HG02588 (cell line): ENCODE measurements around the gene RFFL.
A peak's percentile ranks its signal among the peaks of the same experiment; 100 is the strongest.

Experiments used
- ATAC-seq: cut with Tn5 transposase; IDR thresholded peaks from one replicate; pipeline ENCODE4 v1.9.1; 2021; ENCODE audit warnings: mild to moderate bottlenecking, moderate library complexity; ENCODE audit not compliant: unreplicated experiment

The RFFL gene

DNA sequence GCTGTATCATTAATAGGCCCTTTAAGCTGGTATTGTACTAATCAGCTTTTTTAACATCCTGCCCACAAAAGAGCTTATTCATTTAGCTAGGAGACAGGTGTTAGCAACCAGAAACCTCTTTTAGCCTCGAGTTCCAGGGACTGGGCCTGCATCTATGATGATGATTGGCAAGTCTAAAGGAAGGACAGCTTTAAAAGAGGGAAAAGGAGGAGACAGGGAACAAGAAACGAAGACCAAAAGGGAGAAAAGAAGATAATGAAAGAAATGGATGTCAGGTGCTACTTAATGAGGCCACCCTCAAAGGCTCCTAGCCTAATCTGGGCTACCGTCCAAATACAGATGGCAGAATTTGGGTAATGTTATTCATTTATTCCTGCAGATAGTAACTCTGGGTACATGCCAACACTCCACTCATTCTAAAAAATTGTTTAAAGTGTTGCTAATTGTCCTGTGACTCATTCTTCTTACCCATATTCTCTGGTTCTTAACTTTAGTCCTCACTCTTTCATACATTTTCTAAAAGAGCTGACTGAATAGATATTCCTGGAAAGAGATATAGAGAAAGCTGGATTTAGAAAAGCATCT lies 18.7 kb upstream of the RFFL start:
- ATAC-seq: no peak

DNA sequence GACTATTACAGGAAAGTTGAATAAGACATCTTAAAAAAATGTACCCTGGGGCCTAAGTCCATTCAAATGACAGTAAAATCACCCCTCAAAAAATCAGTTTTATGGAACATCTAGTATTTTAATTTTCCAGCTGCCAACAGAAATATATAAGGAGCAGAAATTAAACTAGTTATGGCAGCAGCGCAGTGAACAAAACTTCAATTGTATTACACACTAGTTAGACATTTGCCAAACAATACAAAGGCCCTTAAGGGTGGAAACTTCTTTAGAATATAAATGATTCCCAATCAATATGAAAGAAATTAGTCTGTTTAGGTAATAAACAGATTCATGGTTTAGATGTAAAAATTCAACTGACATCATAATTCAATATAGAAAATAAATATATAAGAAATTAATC lies 18.1 kb upstream of the RFFL start:
- ATAC-seq: no peak

DNA sequence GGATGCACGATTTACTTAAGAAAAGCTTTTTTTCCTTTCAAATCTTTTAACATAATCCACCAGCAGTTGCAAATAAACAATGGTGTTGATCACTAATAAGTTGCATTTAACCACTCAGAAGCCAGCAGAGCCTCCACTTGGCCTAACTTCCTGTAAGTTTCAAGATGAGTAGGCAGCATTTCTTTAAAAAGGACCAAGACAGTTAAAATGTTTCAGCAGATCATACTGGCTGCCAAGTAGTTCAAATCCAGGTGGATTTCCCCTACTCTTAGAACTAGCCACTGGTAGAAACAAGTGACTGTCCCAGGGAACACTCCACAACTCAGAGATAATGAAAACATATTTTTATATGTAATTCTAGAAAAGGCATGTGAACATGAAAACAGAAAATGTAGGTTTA lies 17.0 kb upstream of the RFFL start:
- ATAC-seq: peak; percentile 63

DNA sequence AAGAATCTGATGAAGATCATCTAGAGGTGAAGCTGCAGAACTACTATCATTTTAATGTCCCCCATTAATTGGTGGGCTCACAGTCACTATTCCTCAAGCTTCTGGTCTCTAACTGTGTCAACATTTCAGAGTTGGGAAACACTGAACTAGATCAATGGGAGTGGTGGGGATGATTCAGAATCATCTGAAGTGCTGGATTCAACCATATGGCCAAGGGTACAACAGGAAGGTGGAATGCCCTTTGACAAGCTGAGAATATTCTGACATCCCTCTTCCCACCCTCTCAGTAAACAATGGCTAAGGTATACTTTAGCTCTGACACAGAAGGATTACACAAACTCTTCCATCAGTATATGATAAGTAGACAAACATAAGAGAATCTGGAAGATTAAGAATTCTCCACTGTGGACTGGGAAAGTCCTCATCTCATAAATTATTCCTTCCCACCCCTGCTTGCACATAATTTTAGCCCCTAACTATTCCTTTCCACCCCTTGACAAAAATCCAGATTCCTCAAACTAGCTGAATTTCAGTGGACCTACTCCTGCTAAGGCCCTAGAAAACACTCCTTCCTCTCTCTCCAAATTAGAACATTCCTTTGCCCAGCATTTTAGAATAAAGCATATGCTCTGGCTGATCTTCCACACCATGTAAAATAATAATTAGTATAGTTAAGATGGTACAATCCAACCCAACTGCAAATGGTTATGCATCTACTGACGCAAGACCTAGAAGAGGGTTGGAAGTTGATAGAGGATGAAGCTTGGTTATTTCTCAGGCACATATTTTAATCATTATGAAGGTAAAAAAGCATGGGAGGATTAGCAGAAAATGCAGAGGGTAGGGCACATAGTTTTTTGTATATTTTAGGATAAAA lies 16.3 kb upstream of the RFFL start:
- ATAC-seq: no peak

DNA sequence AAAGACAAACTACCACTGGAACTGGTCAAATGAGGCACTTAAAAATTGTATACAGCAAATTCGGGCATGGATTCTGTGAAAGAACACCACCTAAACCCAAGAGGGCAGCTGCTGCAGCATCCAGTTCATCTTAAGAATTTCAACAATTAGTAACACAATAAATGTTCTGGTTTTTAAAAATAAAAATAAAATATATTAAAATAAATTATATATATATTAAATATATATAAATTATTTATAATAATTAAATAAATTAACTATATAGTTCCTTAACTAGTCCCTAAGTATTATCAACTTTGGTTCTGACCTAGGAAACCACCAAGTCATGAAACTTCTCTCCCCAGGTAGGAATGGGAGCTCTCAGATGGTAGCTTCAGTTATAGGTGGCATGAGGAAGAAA lies 13.4 kb upstream of the RFFL start:
- no peak for ATAC-seq

DNA sequence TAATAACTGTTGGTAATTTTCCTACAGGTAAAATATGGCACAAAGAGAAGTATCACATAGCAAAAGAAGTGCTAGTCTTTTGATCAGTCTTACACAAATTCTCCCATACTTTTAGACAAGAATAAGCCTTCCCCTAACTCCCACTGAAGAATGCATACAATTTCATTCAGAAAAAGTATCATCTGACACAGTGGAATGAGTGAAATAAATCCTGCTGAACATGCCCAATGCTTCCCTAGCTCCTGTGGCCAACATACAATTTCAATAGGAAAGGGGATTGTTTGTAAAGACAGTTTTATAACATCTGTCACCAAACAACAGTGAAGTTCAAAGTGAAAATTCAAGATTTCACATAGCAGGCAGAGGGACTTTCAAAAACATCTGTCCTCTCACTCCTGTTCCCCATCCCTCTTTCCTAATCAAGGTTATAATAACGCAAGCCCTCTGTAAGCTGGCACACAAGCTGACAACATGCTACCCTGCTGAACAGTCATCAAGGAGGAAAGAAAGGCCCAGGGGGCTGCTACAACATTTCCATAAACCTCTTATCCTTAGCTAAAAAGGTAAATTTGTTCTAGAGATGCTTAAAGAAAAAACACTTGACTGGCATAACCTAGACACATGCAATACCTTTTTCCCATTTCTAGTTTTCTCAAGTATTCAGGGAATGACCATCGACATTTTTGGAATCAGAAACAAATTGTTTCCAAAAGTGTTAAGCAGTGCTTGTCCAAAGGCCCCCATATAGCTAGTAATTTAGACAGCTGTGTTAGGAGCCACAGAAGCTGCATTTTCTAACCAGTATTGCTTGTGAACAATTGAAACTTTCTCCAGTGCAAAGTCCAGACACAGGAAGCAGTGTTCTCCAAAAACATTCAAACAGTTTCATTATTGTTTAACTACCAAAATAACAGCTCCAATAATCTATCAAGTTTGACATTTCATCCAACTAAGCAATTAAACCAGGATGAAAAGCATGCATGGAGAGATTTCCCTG lies 11.5 kb upstream of the RFFL start:
- ATAC-seq: no peak

DNA sequence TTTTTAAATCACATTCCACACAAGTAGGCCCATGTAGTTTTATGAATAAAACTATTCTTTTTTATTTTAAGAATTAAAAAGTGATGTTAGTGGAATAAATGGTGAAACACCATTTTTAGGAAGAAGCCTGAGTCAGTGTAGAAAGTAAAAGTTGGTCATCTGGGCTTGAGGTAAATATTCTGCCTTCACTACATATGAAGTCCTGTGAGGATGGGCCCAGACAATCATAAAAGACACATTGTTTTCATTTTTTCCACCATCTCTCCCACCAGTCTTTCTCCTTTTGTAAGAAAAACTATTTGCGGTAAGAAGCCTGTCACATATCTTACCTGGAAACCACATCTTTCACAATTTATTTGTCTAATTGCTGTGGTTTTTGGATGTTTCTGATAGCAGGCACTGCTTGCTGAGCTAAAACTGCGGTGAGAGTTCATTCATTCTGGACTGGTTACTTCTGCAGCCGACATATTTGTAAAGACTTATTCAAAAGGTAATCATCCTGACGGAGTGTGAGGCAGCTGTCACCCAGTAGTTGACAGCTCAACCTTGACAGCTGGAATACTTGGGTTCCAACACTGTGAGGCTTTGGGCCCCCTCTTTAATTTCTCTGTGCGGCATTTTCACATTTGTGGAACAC lies 10.6 kb upstream of the RFFL start:
- no peak for ATAC-seq

DNA sequence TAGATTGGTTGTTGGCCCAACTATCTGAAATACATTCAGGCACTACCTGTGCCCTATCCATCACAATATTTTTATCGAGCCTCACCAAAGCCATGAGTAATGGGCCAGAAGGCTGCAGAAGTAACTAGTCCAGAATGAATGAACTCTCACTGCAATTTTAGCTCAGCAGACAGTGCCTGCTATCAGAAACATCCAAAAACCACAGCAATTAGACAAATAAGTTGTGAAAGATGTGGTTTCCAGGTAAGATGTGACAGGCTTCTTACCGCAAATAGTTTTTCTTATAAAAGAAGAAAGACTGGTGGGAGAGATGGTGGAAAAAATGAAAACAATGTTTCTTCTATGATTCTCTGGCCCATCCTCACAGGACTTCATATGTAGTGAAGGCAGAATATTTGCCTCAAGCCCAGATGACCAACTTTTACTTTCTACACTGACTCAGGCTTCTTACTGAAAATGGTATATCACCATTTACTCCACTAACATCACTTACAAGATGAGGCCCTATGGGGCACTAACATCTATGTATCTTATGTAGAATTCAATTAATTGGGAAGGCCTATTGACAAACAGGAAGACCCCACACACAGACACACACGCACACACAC lies 9.8 kb upstream of the RFFL start:
- no peak for ATAC-seq

DNA sequence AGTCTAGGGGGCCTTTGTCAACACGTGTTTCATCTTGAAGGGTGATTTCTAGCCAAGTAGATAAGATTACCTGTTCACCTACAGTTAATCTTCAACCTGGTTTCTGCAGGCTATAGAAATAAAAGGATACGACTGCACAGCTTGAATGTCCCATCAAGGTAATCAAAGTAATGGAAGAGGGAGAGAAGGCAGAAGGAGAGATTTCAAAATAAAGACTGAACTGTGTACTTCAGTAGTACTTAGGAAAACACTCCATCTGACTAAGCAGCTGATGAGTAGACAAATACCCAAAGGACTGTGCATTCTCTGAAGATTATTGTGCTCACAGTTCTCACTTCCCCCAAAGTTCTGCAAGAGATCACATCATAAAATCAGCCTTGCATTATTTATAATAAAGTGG lies 5.8 kb upstream of the RFFL start:
- no peak for ATAC-seq

DNA sequence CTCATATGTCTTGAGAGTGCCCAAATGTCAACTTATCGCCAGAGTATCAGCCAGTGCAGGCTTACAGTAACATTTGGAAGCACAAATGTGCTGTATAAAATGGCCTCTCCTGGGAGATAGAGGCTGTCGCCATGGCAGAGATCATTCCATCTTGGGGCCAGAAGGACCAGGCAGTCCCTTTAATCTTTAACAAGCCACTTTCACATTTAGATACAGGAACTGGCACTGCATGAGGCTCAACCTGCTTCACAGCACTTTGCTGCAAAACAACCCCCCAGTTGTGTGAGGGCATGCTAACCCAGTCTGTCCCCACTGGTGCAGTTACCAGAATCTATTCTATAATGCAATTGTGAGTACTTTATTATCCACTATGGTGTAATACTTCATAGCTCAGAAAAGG lies 4.7 kb upstream of the RFFL start:
- ATAC-seq: no peak

DNA sequence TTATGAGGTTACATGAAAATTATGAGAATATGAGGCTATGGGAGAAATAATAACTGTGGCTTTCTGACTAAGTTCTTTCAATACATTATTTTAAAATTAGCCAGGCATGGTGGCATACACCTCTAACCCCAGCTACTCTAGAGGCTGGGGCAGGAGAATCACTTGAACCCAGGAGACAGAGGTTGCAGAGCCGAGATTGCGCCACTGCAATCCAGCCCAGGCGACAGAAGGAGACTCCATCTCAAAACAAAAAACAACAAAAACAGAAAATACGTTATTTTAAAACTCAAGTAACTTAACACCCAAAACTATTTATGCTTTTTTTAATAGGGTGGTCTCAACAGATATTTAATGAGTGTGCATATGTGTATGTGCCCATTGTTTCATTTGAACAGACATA lies 2.4 kb upstream of the RFFL start:
- no peak for ATAC-seq

DNA sequence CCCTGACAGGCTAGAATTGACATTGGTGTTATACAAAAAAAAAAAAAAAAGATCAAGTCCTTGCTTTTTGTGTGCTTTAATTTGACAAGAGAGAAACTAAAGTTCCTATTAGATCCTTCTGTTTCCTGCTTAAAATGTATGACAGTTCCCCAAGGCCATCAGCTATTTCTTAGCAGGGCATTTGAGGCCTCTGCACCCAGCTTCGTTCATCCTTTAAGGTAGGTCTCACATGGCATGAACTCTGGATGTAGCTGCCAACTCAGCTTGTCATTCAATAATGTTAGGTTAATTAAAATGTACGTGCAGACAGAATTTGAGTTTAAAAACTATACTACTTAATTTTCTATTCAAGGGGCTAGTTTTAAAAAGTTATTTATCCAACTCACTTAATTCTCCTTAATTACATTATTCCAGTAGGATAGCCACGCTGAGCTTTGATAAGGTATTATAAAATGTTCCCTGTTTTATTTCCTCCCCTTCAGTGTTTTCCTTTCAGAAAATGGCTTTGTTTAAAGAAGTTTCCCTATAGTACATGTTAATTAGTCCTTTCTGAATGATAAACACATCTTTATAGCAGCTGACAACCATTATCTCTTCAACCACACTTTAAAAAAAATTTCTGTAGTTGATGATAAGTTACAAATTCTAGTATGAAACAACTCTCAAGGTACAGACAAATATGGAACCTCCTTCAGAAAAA lies 1.2 kb upstream of the RFFL start:
- ATAC-seq: no peak

DNA sequence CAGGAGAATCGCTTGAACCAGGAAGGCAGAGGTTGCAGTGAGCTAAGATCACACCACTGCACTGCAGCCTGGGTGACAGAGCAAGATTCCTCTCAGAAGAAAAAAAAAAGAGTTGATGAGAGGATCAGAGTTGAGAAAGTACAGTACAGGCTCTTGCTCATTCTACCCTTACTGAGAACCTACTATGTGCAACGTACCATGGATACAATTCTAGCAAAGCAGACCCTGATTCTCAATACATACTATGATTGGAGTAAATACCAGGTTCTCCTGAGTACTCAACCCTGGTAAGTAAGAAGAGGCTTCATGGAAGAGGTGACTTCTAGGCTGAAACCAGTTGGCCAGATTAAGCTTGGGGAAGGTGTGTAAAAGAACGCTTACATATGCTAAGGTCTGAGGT lies 1.2 kb downstream of the RFFL start:
- no peak for ATAC-seq

DNA sequence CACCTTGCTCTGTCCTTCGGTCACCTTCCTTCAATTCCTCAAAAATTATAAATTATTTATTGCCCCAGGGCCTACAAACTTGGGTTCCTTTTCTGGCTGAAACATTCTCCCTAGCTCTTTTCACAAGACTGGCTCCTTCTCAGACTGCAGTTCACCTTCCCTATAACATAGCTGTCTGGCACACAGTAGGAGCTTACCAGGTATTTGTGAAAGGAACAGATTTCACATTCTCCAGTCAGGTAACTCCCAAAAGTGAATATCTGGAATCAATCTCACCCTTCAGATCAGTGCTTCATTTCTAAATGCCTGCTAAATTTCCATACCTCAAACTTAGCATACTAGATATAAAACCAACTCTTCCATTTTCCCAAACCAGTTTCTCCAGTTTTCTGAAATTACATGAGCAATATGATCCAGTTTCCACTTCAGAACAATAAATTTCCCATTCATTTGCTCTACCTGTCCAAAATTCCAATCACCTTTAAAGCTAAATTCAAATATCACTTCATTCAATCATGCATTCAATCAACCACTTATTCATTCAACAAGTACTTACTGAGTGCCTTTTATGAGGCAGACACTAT lies 6.1 kb downstream of the RFFL start:
- no peak for ATAC-seq

DNA sequence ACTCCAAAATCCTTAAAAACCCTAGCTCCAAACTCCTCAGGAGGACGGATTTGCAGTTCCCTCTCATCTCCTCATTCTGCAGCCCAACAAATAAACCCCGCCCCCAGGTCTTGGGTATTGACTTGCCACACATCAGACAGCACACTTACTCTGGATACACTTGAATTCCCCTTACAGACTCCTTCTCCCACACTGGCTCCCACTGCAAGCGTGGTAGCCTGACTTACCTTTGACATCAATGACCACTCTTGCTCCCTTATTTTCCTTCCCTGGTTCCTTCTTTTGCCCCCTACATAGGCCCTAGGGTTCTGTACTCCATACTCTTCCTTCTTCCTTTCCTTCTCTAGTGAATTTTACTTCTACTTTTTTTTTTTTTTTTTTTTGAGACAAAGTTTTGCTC lies 7.5 kb downstream of the RFFL start:
- ATAC-seq: no peak

DNA sequence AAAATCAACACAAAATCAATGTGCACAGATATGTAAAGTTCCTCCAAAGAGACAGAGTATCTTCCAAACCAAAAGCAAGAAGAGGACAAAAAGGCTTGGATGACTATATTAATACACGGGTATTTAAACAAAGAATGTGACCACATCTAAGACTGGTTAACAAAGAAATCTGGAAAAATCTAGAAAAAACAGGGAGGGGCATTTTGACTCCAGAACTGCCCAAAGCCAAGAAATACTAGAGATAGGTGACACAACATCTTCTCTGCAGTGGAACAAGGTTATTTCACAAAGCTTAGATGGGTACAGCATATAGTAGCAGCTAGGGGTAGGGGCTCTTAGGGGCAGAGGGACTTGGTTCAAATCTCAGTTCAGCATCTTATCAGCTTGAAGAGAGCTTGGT lies 10.3 kb downstream of the RFFL start:
- no peak for ATAC-seq

DNA sequence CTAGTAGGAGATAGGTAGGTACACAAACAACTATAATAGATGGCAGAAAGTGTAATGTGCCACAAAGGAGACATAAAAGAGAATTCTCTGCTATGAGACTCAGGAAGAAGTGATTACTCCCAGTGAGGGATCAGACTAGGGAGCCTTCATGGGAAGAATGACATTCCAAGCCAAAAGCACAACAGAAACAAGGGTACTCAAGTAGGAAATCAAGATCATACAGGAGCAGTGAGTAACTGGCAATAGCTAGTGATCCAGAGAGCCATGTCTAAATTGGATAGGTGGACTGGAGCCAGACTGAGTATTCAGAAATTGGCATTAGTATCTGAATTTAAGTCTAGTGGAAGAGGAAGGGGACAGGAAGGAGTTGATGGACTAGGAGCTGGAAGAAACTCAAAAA lies 10.7 kb downstream of the RFFL start:
- ATAC-seq: no peak

DNA sequence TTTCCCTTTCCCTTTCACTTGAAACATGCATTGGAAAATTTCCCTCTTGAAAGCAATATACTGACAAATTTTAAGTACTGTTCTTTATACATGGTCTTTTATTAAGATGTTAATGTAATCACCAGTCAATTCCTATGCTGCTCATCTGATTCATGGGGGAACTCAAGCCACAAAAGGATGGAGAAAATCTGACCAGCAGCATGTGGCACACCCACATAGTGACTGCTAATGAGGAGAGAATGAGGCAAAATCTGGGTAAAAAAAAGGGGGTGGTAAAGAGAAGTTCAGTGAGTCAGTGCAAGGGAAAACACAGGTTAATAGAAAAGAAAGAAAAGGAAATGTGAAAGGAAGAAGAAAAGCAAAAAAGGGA lies 11.3 kb downstream of the RFFL start:
- ATAC-seq: no peak

DNA sequence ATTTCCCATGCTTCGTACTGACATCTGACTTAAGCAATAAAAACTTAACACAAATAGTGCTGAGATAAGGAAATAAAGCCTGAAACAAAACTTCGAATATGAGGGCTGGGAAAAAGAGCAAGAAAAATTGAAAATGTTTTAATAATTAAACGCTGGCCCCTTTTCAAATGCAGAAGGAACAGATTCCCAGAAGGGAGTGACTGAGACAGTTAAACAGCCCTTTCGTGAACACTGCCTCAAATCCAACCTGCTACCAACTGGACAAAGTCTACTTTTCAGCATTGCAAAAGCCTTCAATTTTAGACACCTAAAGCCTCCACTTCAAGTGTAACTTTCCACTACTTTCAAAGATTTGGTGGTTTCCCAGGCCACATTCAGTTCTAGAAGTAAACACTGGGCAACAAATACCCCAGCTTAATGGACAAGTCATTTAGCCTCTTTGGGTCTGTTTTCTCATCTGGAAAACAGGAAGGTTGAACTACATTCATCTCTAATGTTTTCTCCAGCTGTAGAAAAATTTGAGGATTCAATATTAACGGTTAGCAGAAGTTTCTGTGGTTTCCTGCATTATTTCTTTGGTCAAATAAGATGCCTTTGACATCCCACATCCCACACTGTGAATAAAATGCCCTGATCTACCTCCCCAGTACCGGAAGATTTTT lies 11.8 kb downstream of the RFFL start:
- ATAC-seq: peak; percentile 43
